ENCODE data around the gene GSDME.

GRCh38 chr7:24685708-24686107 is 71.6 kb downstream of the GSDME start:
- no peak for TF ChIP-seq CTCF (IDR thresholded peaks at IDR 0.05)
- TF ChIP-seq EP300 (IDR thresholded peaks at IDR 0.05): no peak
